GM12878 (cell line): Measurements from ENCODE around the gene CYBB. TPM values are rescaled to one million over a fixed set of nuclear protein-coding genes. Genes with fewer than 3 reads are reported as not detected.

Experiments used
- ATAC-seq: fragments of 200-7000 bp; cut with Tn5 transposase; 3 replicates; pipeline ENCODE4 v1.9.1; 2020; ENCODE audit warnings: mild to moderate bottlenecking, moderate library complexity
- BruUV-seq: library from RNA; stranded (reverse); fragments of 400-500 nt; replicated peaks from 2 replicates; lab custom pipeline; 2021; lab: Mats Ljungman, UMichigan
- CTCF ChIA-PET: fragments of 300-600 bp; sonication (Branson Sonifier 250); formaldehyde crosslinking; extraction: SDS; loops from one replicate; lab custom pipeline; 2021; ENCODE audit warnings: inconsistent platforms; lab: Yijun Ruan, JAX
- POLR2A ChIA-PET: fragments of 350-600 bp; formaldehyde crosslinking; extraction: SDS; loops from one replicate; lab custom pipeline; 2021; ENCODE audit warnings: inconsistent platforms; lab: Charles Lee
- RAD21 ChIA-PET: fragments of 300-600 bp; sonication (Branson Sonifier 250); formaldehyde crosslinking; loops from one replicate; lab custom pipeline; 2023; ENCODE audit warnings: antibody characterized with exemption; ENCODE audit not compliant: unreplicated experiment; lab: Charles Lee
- SMC1A ChIA-PET: fragments of 300-600 bp; sonication (Branson Sonifier 250); formaldehyde crosslinking; loops from one replicate; lab custom pipeline; 2023; ENCODE audit not compliant: unreplicated experiment, uncharacterized antibody; lab: Charles Lee
- DNase-seq: peaks from one replicate; pipeline ENCODE4 v3.0.0-alpha.2; 2011; ENCODE audit warnings: low read depth, low spot score
- FAIRE-seq: peaks from 3 replicates; lab custom pipeline; 2011; peaks lifted over from hg19 to GRCh38; lab: Jason Lieb, UNC
- H2AFZ ChIP-seq: 2 replicates; pipeline ENCODE4 v1.6.0; 2011; ENCODE audit warnings: low read depth, low read length, control low read depth; ENCODE audit not compliant: control insufficient read depth
- H3K27ac ChIP-seq: 2 replicates; pipeline ENCODE4 v1.5.1; 2011; ENCODE audit warnings: control low read depth; ENCODE audit not compliant: control insufficient read depth, insufficient read depth
- H3K27me3 ChIP-seq, 2 experiments: replicated peaks in 1 of 2; 2 replicates each; pipeline versions ENCODE4 v1.6.0 to v1.6.1; 2011; ENCODE audit warnings: low read length in 1 of 2; ENCODE audit not compliant: control insufficient read depth in 2 of 2, insufficient read depth in 2 of 2
- H3K36me3 ChIP-seq, 2 experiments: 2 replicates each; pipeline ENCODE4 v1.5.1; 2011; ENCODE audit warnings: low read length in 1 of 2; ENCODE audit not compliant: control insufficient read depth in 2 of 2, insufficient read depth in 2 of 2
- H3K4me1 ChIP-seq: 2 replicates; pipeline ENCODE4 v1.6.1; 2011; ENCODE audit warnings: mild to moderate bottlenecking, low read length, moderate library complexity, mixed read lengths; ENCODE audit not compliant: control insufficient read depth, insufficient read depth
- H3K4me2 ChIP-seq: 2 replicates; pipeline ENCODE4 v1.6.0; 2011; ENCODE audit warnings: control low read depth; ENCODE audit not compliant: control insufficient read depth, insufficient read depth
- H3K4me3 ChIP-seq: fragments of 200-600 bp; sonication (generic); 2 replicates; pipeline ENCODE4 v1.5.1; 2016
- H3K79me2 ChIP-seq: 2 replicates; pipeline ENCODE4 v1.6.0; 2011; ENCODE audit warnings: low read length; ENCODE audit not compliant: control insufficient read depth, insufficient read depth
- H3K9ac ChIP-seq: 2 replicates; pipeline ENCODE4 v1.8.0; 2011; ENCODE audit warnings: low read length, control low read depth, mixed read lengths; ENCODE audit not compliant: control insufficient read depth, insufficient read depth
- H3K9me3 ChIP-seq: replicated peaks from 3 replicates; pipeline ENCODE4 v1.5.1; 2011; ENCODE audit warnings: mild to moderate bottlenecking, low read length; ENCODE audit not compliant: control insufficient read depth, insufficient read depth
- H4K20me1 ChIP-seq: 2 replicates; pipeline ENCODE4 v1.6.0; 2011; ENCODE audit not compliant: control insufficient read depth, insufficient read depth
- BCL3 ChIP-seq: IDR thresholded peaks from 2 replicates; pipeline ENCODE4 v1.6.1; 2011; ENCODE audit warnings: borderline replicate concordance, low read depth, mild to moderate bottlenecking, moderate library complexity, low read length; ENCODE audit not compliant: insufficient read depth, poor library complexity, severe bottlenecking
- CEBPB ChIP-seq, 2 experiments: fragments of 150-350 bp in 1 of 2; IDR thresholded peaks; 2 replicates each; pipeline ENCODE4 v1.6.1; 2012 to 2014; ENCODE audit warnings: low read depth in 2 of 2, low read length in 2 of 2, borderline replicate concordance in 1 of 2, inconsistent platforms in 1 of 2
- DPF2 ChIP-seq: fragments of 450-650 bp; IDR thresholded peaks from 2 replicates; pipeline ENCODE4 v1.6.1; 2017; ENCODE audit warnings: mild to moderate bottlenecking
- ETV6 ChIP-seq, 2 experiments: fragments of 450-650 bp in 1 of 2; IDR thresholded peaks in 1 of 2; conservative IDR thresholded peaks in 1 of 2; 2 replicates each; pipeline ENCODE4 v1.6.1; 2014; ENCODE audit warnings: antibody characterized with exemption in 1 of 2, borderline replicate concordance in 1 of 2, low read depth in 1 of 2, mild to moderate bottlenecking in 1 of 2, moderate library complexity in 1 of 2
- GATAD2B ChIP-seq: fragments of 450-650 bp; conservative IDR thresholded peaks from 2 replicates; pipeline ENCODE4 v1.6.1; 2017; ENCODE audit warnings: low read depth, mild to moderate bottlenecking, moderate library complexity
- NFIC ChIP-seq: IDR thresholded peaks from 2 replicates; pipeline ENCODE4 v1.6.1; 2012; ENCODE audit warnings: low read depth, mild to moderate bottlenecking, inconsistent platforms, low read length, moderate library complexity
- POLR2AphosphoS5 ChIP-seq: IDR thresholded peaks from 2 replicates; pipeline ENCODE4 v1.6.1; 2011; ENCODE audit warnings: mild to moderate bottlenecking, low read length, inconsistent platforms
- RB1 ChIP-seq: fragments of 450-650 bp; formaldehyde crosslinking; IDR thresholded peaks from 2 replicates; pipeline ENCODE4 v1.6.1; 2017; ENCODE audit warnings: mild to moderate bottlenecking, borderline replicate concordance
- RELA ChIP-seq: fragments of 450-650 bp; IDR thresholded peaks from 2 replicates; pipeline ENCODE4 v1.8.0; 2014; ENCODE audit warnings: borderline replicate concordance; ENCODE audit not compliant: partially characterized antibody
- SIX5 ChIP-seq: IDR thresholded peaks from 2 replicates; pipeline ENCODE4 v1.6.1; 2011; ENCODE audit warnings: mild to moderate bottlenecking, low read depth, low read length, moderate library complexity; ENCODE audit not compliant: severe bottlenecking
- SMARCA5 ChIP-seq: fragments of 450-650 bp; IDR thresholded peaks from 2 replicates; pipeline ENCODE4 v1.6.1; 2017; ENCODE audit warnings: mild to moderate bottlenecking
- TCF12 ChIP-seq: IDR thresholded peaks from 2 replicates; pipeline ENCODE4 v1.6.1; 2011; ENCODE audit warnings: low read depth, mild to moderate bottlenecking, low read length
- TCF7 ChIP-seq: IDR thresholded peaks from 2 replicates; pipeline ENCODE4 v1.6.1; 2014; ENCODE audit warnings: antibody characterized with exemption, borderline replicate concordance
- YY1 ChIP-seq: IDR thresholded peaks from 2 replicates; pipeline ENCODE4 v1.6.1; 2011; ENCODE audit warnings: low read depth, mild to moderate bottlenecking, low read length
- WGBS: methylation state at CpG from one replicate; pipeline ENCODE4 v1.1.6; 2016; ENCODE audit warnings: low lambda C conversion rate; ENCODE audit not compliant: insufficient replicate concordance, insufficient coverage; ENCODE audit errors: missing lambda C conversion rate; 5-methylcytosine and 5-hydroxymethylcytosine counted together
- in situ Hi-C: fragments of 300-500 bp; cut with MboI; formaldehyde crosslinking; loops from 9 replicates; pipeline ENCODE4 v1.14.3; 2018; ENCODE audit warnings: mixed read lengths
- intact Hi-C: fragments of 100-400 bp; cut with micrococcal nuclease; formaldehyde crosslinking; loops from one replicate; pipeline ENCODE4 v1.14.2; 2022; ENCODE audit not compliant: unreplicated experiment
- polyA plus RNA-seq, 11 experiments: library from polyadenylated mRNA; depleted of rRNA in 4 of 11; unstranded in 6 of 11; stranded (reverse) in 5 of 11; fragments of >200 nt; fragmentation: Nextera tagmentation in 4 of 11; fragmentation: Illumina TruSeq in 1 of 11; extraction: Ambion mirVana in 4 of 11; extraction: Trizol in 1 of 11; gene quantifications; 1 replicate in 1 of 11; 2 replicates in 10 of 11; pipeline versions ENCODE4 v1.2.1 to v1.2.3, GENCODE V29; 2011 to 2016; ENCODE audit warnings: inconsistent platforms in 2 of 11, missing spikeins in 2 of 11, low read depth in 1 of 11
- total RNA-seq, 4 experiments: library from RNA; depleted of rRNA in 3 of 4; stranded (reverse); fragments of >200 nt in 3 of 4; fragmentation: Illumina TruSeq in 1 of 4; extraction: Trizol in 1 of 4; gene quantifications; 2 replicates each; pipeline versions ENCODE4 v1.2.1 to v1.2.3, GENCODE V29; 2013 to 2021
- TF ChIP-seq, protein P1 (sequence below): IDR thresholded peaks from 2 replicates; pipeline ENCODE4 v1.6.1; 2012; ENCODE audit warnings: low read length, inconsistent platforms
- TF ChIP-seq, protein P2 (sequence below): fragments of 450-650 bp; IDR thresholded peaks from 2 replicates; pipeline ENCODE4 v1.6.1; 2017; ENCODE audit warnings: low read depth, mild to moderate bottlenecking, moderate library complexity

The CYBB gene
- total and polyA plus RNA-seq, 10 of the 15 experiments (the other 5 are each of a cell fraction or from before 2014, with no cell fraction given) = 6.2 to 73.9 (median 24.8) TPM

DNA sequence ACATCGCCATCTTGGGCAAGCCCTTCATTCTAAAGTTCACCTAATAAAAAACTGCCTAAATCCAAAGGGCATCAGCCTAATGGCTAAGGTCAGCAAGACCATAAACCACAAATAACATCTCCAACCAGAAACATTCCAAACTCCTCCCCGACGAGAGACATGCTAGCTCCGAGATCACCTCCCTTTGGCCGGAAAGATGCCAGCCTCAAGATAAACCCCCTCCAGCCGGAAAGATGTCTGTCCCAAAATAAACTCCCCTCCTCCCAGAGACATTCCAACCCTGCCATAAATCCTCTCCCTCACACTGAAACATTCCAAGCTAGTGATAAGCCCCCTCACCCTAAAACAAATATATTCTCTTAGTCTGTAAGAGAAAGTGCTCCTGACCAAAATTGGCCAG, 80.9 kb downstream of the CYBB start:
- ChIA-PET SMC1A (interaction anchor here (1.1 to 1.2 kb wide), 2 partner anchors 12 to 21 kb away, joined by 3 read pairs; no protein-coding TSS in a partner anchor), CTCF (no interaction called here), POLR2A (no interaction called here), RAD21 (no interaction called here)
- H2AFZ ChIP-seq = no peak overlapping the region
- no peaks in the 10 kb centered on the region for H3K27me3 ChIP-seq
- no peaks in the 10 kb centered on the region for H4K20me1 ChIP-seq
- no peaks in the 10 kb centered on the region for H3K4me1 ChIP-seq
- in situ Hi-C loops (no loop called here), intact Hi-C loops (no loop called here)
- no peaks in the 10 kb centered on the region for H3K79me2 ChIP-seq
- 65% methylated on average over 6 of the region's 6 CpGs for WGBS
- H3K9me3 ChIP-seq = no peaks in the 10 kb centered on the region
- no peak overlapping the region for H3K4me3 ChIP-seq
- no peaks in the 10 kb centered on the region for H3K36me3 ChIP-seq
- DNase-seq (no peak), ATAC-seq (no peak), FAIRE-seq (no peak)
- no peak overlapping the region for H3K4me2 ChIP-seq
- no peak overlapping the region for H3K9ac ChIP-seq
- TF ChIP-seq TCF12 (no peak), DPF2 (no peak), RELA (no peak), SMARCA5 (no peak), ETV6 (conservative IDR thresholded peaks at IDR 0.05 in 1 of 2, IDR thresholded peaks at IDR 0.05 in 1 of 2; ENCODE audit: borderline replicate concordance in 1 of 2, low read depth in 1 of 2) (no peak), SIX5 (no peak), RB1 (no peak), GATAD2B (no peak), POLR2AphosphoS5 (no peak), YY1 (no peak), NFIC (no peak), BCL3 (no peak), CEBPB (IDR thresholded peaks at IDR 0.05; ENCODE audit: borderline replicate concordance in 1 of 2, low read depth in 2 of 2, low read length in 2 of 2) (no peak), TCF7 (no peak)
- TF ChIP-seq, protein P1, sequence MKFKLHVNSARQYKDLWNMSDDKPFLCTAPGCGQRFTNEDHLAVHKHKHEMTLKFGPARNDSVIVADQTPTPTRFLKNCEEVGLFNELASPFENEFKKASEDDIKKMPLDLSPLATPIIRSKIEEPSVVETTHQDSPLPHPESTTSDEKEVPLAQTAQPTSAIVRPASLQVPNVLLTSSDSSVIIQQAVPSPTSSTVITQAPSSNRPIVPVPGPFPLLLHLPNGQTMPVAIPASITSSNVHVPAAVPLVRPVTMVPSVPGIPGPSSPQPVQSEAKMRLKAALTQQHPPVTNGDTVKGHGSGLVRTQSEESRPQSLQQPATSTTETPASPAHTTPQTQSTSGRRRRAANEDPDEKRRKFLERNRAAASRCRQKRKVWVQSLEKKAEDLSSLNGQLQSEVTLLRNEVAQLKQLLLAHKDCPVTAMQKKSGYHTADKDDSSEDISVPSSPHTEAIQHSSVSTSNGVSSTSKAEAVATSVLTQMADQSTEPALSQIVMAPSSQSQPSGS = no peak
- TF ChIP-seq, protein P2, sequence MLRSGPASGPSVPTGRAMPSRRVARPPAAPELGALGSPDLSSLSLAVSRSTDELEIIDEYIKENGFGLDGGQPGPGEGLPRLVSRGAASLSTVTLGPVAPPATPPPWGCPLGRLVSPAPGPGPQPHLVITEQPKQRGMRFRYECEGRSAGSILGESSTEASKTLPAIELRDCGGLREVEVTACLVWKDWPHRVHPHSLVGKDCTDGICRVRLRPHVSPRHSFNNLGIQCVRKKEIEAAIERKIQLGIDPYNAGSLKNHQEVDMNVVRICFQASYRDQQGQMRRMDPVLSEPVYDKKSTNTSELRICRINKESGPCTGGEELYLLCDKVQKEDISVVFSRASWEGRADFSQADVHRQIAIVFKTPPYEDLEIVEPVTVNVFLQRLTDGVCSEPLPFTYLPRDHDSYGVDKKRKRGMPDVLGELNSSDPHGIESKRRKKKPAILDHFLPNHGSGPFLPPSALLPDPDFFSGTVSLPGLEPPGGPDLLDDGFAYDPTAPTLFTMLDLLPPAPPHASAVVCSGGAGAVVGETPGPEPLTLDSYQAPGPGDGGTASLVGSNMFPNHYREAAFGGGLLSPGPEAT = no peak
- H3K27ac ChIP-seq = no peak overlapping the region
- BruUV-seq = no TSS peak
